ENCODE data around the gene PSMA5. TPM values are rescaled to one million over a fixed set of nuclear protein-coding genes. Genes with fewer than 3 reads are reported as not detected.

PSMA5 gene
- total RNA-seq, 2 experiments from 2014 or later: 192 to 210 TPM

DNA sequence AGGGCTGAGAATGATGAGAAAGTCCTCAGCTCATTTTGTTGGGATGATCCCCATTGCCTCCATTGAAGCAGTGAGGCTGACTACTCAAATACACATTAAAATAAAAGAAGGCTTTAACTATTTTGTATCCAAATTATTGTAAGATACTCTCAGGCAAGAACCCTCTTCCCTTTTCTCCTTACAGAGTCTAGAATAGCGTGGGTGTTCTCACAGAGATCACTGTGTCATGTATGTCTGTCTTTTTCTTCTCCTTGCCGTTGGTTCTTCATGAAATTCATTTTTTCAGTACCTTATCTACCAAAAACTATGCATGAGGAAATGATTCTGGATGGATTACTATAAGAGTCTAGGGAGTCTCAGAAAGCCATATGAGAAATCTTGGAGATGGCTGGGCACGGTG is 58.6 kb downstream of the PSMA5 start:
- Mint-ChIP-seq H3K36me3 (ENCODE audit: low read depth) (no peaks in the 10 kb centered on the region), H3K4me1 (ENCODE audit: low read depth) (peaks cover 15% of the 10 kb centered on the region), H3K27me3 (peaks cover 15% of the 10 kb centered on the region), H3K9me3 (no peaks in the 10 kb centered on the region), H3K27ac (no peak overlapping the region), H3K4me3 (no peak overlapping the region)
- ChIA-PET CTCF (no interaction called here), POLR2A (no interaction called here)
- ATAC-seq (no peak), DNase-seq (no peak)
- TF ChIP-seq, protein P1, sequence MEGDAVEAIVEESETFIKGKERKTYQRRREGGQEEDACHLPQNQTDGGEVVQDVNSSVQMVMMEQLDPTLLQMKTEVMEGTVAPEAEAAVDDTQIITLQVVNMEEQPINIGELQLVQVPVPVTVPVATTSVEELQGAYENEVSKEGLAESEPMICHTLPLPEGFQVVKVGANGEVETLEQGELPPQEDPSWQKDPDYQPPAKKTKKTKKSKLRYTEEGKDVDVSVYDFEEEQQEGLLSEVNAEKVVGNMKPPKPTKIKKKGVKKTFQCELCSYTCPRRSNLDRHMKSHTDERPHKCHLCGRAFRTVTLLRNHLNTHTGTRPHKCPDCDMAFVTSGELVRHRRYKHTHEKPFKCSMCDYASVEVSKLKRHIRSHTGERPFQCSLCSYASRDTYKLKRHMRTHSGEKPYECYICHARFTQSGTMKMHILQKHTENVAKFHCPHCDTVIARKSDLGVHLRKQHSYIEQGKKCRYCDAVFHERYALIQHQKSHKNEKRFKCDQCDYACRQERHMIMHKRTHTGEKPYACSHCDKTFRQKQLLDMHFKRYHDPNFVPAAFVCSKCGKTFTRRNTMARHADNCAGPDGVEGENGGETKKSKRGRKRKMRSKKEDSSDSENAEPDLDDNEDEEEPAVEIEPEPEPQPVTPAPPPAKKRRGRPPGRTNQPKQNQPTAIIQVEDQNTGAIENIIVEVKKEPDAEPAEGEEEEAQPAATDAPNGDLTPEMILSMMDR (IDR thresholded peaks at IDR 0.05): no peak
- intact Hi-C loops (cut with micrococcal nuclease): no loop called here

DNA sequence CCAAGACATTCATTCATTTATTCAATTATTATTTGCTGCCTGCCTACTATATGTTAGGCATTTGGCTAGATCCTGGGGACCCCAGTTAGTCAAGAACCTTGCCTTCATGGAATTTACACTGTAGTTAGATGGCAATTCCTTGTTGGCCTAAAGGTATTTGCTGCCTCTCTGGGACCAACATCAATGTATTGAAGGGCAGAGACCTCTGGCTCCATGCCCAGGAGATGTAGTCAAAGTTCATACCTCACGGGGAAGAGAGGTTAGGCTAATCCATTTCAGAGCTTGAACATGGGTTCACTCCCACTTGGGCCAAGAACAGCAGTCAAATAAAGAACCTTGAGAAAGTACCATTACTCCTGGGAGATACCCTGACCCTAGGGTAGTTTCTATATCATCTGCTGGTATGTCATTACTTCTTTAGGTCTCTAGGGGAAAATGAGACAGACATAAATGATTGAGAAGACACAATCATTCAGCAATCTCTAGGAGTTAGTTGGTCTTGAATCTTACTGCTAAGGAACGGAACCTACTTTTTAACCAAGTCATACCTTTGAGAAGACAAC is 60.5 kb downstream of the PSMA5 start:
- ChIA-PET POLR2A (no interaction called here), CTCF (interaction anchor here (0.9 to 1.2 kb wide), 2 partner anchors 87 to 185 kb away, joined by 3 read pairs; no protein-coding TSS in a partner anchor)
- DNase-seq (no peak), ATAC-seq (no peak)
- intact Hi-C loops (cut with micrococcal nuclease): no loop called here
- TF ChIP-seq, protein P1 (IDR thresholded peaks at IDR 0.05): no peak
- Mint-ChIP-seq H3K9me3 (no peaks in the 10 kb centered on the region), H3K27ac (no peak overlapping the region), H3K27me3 (peaks cover 8% of the 10 kb centered on the region), H3K4me3 (no peak overlapping the region), H3K4me1 (ENCODE audit: low read depth) (peaks cover 2% of the 10 kb centered on the region), H3K36me3 (ENCODE audit: low read depth) (no peaks in the 10 kb centered on the region)

DNA sequence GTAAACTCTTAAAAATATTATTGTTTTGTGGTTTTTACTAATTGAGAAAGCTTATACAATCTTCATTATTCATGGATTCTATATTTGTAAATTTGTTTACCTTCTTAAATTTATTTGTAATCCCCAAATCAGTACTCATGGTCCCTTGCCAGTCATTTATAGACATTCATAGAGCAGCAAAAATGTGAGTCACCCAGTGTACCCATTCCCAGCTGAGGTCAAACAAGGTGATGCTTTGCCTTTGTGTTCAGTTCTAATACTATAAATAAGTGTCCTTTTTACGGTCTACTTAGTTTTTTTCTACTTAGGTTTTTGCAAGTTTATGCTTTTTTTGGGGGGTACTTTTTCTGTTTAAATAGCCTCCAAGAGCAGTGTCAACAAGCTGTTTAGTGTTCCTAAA is 64.6 kb downstream of the PSMA5 start:
- Mint-ChIP-seq H3K4me1 (ENCODE audit: low read depth) (no peaks in the 10 kb centered on the region), H3K4me3 (no peak overlapping the region), H3K36me3 (ENCODE audit: low read depth) (no peaks in the 10 kb centered on the region), H3K27me3 (peaks cover 2% of the 10 kb centered on the region), H3K9me3 (no peaks in the 10 kb centered on the region), H3K27ac (no peak overlapping the region)
- DNase-seq: no peak
- CTCF ChIA-PET: no interaction called here
- POLR2A ChIA-PET: no interaction called here
- TF ChIP-seq, protein P1 (IDR thresholded peaks at IDR 0.05): no peak
- intact Hi-C loops (cut with micrococcal nuclease): no loop called here
- ATAC-seq: no peak

DNA sequence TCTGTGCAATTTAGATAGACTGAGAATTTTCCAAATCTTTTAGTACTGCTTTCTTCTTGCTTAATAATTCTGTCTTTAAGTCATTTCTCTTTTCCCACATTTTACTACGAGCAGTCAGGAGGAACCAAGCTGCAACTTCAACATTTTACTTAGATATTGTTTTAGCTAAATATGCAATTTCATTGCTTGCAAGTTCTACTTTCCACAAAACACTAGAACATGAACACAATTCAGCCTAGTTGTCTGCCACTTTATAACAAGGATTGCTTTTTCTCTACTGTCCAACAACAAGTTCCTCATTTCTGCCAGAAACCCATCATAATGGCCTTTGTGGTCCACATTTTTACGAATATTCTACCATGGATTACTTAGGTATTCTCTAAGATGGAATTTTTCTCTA is 65.2 kb downstream of the PSMA5 start:
- Mint-ChIP-seq H3K27me3 (peaks cover 2% of the 10 kb centered on the region), H3K9me3 (no peaks in the 10 kb centered on the region), H3K36me3 (ENCODE audit: low read depth) (no peaks in the 10 kb centered on the region), H3K4me3 (no peak overlapping the region), H3K27ac (no peak overlapping the region), H3K4me1 (ENCODE audit: low read depth) (no peaks in the 10 kb centered on the region)
- ChIA-PET POLR2A (no interaction called here), CTCF (no interaction called here)
- DNase-seq (no peak), ATAC-seq (no peak)
- intact Hi-C loops (cut with micrococcal nuclease): no loop called here
- TF ChIP-seq, protein P1 (IDR thresholded peaks at IDR 0.05): no peak

DNA sequence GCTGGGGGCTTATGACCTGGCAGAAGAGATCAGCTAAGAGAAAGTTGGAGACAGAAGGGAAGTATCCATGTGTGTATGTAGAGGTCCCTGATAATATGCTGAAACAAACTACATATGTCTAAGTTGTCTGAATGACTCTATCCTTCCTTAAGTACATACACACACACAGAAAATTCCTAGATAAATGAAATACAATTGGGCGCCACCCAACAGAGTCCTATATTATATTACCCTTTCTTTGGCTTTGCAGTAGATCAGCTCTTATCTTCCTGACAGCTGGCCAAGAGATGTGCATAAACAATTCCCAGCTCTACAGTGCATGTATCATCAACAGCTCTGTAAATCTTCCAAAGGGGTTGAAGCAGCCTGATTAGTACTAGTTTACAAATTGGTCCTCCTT is 68.6 kb downstream of the PSMA5 start:
- ChIA-PET CTCF (interaction anchor here (1.0 to 1.9 kb wide), 2 partner anchors 41 to 79 kb away, joined by 4 read pairs; no protein-coding TSS in a partner anchor), POLR2A (interaction anchor here (0.9 kb wide), 1 partner anchor 258 kb away, joined by 3 read pairs; no protein-coding TSS in a partner anchor)
- no peaks in the 10 kb centered on the region for H3K27me3 Mint-ChIP-seq
- no peak overlapping the region for H3K4me3 Mint-ChIP-seq
- no peak overlapping the region for H3K27ac Mint-ChIP-seq
- H3K4me1 Mint-ChIP-seq (ENCODE audit: low read depth): no peaks in the 10 kb centered on the region
- no peak for ATAC-seq
- intact Hi-C loops (cut with micrococcal nuclease): no loop called here
- no peaks in the 10 kb centered on the region for H3K36me3 Mint-ChIP-seq (ENCODE audit: low read depth)
- H3K9me3 Mint-ChIP-seq: no peaks in the 10 kb centered on the region
- TF ChIP-seq, protein P1 (IDR thresholded peaks at IDR 0.05): no peak
- DNase-seq: no peak
